C4-2B (cell line): Measurements from ENCODE around the gene CLEC19A.

ENCODE experiments used
- ZFX ChIP-seq: fragments of 450-650 bp; IDR thresholded peaks from 2 replicates; pipeline ENCODE4 v1.6.1; 2017
- TF ChIP-seq, protein P1 (sequence below): fragments of 450-650 bp; conservative IDR thresholded peaks from 2 replicates; pipeline ENCODE4 v1.5.1; 2017; ENCODE audit warnings: mild to moderate bottlenecking

DNA sequence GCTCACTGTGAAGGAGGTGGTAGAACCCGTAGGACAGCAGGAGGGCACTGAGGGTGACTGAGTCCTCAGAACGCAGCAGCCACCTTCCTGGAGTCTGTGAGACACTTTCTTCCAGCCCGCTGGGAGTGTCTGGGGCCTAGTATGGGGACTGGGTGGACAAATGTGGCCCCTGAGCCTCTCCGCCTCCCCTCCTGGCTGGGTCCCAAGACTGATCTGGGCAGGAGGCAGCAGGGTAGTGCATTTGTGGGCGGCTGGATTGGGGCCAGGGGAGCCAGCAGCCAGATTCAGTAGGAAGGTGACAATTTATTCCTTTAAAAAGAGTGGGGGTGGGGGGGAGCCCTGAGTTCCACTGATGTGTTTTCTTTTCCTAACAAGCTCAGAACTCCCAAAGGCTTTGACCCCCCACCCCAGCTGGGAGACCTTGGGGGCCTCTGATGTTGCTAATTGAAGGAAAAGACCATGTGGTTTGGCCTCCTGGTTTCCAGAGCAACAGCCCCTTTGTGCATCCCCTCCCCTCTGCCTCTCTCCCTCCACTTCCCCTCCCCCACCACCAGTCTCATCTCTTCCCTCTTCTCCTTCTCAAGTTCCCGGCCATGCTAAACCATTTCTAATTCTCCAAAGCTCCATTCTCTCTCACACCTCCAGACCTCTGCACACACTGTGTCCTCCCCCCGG lies 4.4 kb downstream of the CLEC19A start:
- TF ChIP-seq ZFX, result no peak
- TF ChIP-seq, protein P1, sequence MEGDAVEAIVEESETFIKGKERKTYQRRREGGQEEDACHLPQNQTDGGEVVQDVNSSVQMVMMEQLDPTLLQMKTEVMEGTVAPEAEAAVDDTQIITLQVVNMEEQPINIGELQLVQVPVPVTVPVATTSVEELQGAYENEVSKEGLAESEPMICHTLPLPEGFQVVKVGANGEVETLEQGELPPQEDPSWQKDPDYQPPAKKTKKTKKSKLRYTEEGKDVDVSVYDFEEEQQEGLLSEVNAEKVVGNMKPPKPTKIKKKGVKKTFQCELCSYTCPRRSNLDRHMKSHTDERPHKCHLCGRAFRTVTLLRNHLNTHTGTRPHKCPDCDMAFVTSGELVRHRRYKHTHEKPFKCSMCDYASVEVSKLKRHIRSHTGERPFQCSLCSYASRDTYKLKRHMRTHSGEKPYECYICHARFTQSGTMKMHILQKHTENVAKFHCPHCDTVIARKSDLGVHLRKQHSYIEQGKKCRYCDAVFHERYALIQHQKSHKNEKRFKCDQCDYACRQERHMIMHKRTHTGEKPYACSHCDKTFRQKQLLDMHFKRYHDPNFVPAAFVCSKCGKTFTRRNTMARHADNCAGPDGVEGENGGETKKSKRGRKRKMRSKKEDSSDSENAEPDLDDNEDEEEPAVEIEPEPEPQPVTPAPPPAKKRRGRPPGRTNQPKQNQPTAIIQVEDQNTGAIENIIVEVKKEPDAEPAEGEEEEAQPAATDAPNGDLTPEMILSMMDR, result no peak
